Effector memory CD4-positive, alpha-beta T cell (primary cell): Measurements from ENCODE around the gene ATOSB.

Experiments
- DNase-seq, 3 donors: peaks; one replicate each; pipeline ENCODE4 v3.0.0-alpha.2; 2020
- H3K27ac ChIP-seq: 2 replicates; pipeline ENCODE4 v1.7.0; 2013; ENCODE audit warnings: mild to moderate bottlenecking, low read length, moderate library complexity; ENCODE audit not compliant: insufficient read depth, poor library complexity, severe bottlenecking
- H3K27me3 ChIP-seq: replicated peaks from 2 replicates; pipeline ENCODE4 v1.7.0; 2013; ENCODE audit warnings: mild to moderate bottlenecking, low read length; ENCODE audit not compliant: insufficient read depth, control insufficient read depth, poor library complexity, severe bottlenecking
- H3K36me3 ChIP-seq: 2 replicates; pipeline ENCODE4 v1.7.0; 2013; ENCODE audit warnings: mild to moderate bottlenecking, low read length, moderate library complexity; ENCODE audit not compliant: control insufficient read depth, insufficient read depth
- H3K4me1 ChIP-seq: 2 replicates; pipeline ENCODE4 v1.7.0; 2013; ENCODE audit warnings: low read length, mild to moderate bottlenecking; ENCODE audit not compliant: control insufficient read depth, insufficient read depth, poor library complexity, severe bottlenecking
- H3K4me3 ChIP-seq: 2 replicates; pipeline ENCODE4 v1.7.0; 2013; ENCODE audit warnings: low read length, low read depth, mild to moderate bottlenecking; ENCODE audit not compliant: insufficient read depth, poor library complexity, severe bottlenecking
- H3K9me3 ChIP-seq: 2 replicates; pipeline ENCODE4 v1.7.0; 2013; ENCODE audit warnings: mild to moderate bottlenecking, low read length, moderate library complexity; ENCODE audit not compliant: control insufficient read depth

ATOSB gene

DNA sequence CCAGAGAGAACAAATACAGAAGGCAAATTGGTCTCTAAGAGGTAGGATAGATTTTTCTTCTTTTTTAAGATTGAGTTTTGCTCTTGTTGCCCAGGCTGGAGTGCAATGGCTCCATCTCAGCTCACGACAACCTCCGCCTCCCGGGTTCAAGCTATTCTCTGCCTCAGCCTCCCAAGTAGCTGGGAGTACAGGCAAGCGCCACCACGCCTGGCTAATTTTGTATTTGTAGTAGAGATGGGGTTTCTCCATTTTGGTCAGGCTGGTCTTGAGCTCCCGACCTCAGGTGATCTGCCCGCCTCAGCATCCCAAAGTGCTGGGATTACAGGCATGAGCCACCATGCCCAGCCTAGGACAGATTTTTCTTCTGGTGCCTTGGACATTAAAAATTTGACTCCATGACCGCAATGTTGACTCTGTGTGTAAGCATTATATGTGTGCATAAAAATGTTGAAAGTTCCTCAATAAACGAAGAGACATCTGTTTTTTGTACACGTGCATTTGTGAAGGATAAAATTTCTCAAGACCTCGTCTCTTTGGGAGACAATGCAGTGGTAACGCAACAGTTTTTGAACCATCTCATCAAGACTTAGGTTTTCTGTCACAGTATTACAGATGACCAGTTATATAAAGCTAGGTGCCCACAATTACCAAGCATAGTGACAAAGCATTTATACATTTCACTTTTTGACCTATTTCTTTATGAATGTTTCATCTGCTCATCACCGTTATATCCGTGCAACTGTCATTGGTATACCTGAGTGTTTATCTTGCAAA is 60.6 kb downstream of the ATOSB start:
- Histone ChIP-seq H3K27ac (no peak overlapping the region), H3K4me1 (no peaks in the 10 kb centered on the region), H3K4me3 (no peak overlapping the region), H3K9me3 (no peaks in the 10 kb centered on the region), H3K27me3 (no peaks in the 10 kb centered on the region), H3K36me3 (peaks cover 61% of the 10 kb centered on the region)
- no peak for DNase-seq

DNA sequence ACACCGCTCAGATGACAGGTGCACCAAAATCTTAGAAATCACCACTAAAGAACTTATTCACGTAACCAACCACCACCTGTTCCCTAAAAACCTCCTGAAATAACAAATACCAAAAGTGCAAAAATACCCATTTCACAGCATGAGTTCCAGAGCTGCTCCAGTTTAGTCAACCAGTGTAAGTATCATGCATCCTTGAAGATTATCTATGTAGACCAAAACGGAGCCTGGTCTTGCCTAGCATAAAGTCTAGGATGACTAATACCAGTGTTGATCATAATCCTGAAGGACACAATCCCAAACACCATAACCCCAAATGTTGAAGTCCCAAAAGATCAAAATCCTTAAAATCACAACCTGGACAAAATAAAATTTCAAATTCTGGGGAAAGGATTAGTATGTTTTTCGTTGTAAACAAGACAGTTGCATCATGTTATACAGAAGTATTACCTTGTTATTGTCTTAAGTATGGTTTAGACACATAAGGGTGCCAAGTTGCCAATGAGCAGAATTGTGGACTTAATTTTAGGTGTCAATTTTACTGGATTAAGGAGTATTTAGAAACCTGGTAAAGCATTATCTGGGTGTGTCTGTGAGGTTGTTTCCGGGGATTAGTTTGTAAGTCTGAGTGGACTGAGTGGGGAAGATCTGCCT is 61.4 kb downstream of the ATOSB start:
- Histone ChIP-seq H3K36me3 (peaks cover 53% of the 10 kb centered on the region), H3K4me3 (no peak overlapping the region), H3K9me3 (no peaks in the 10 kb centered on the region), H3K27ac (no peak overlapping the region), H3K27me3 (no peaks in the 10 kb centered on the region), H3K4me1 (no peaks in the 10 kb centered on the region)
- DNase-seq = no peak
